ENCODE results near the gene ZNF724.
A peak's percentile ranks its signal among the peaks of the same experiment; 100 is the strongest.
"Not testable (repeated sequence)": the region's sequence is repeated elsewhere in the genome, so short reads cannot be mapped to it uniquely, and the experiment has no call there.

Gene ZNF724

GRCh38 chr19:23249911-23250649 lies at the start of gene ZNF724:
TSS of gene ZNF724 (minus strand) at chr19:23250394. CDS start at chr19:23250242, 152 bp downstream.
- FAIRE-seq: peak; percentile 96

GRCh38 chr19:23294141-23294540 lies 43.9 kb upstream of the ZNF724 start:
- FAIRE-seq: no peak

DNA sequence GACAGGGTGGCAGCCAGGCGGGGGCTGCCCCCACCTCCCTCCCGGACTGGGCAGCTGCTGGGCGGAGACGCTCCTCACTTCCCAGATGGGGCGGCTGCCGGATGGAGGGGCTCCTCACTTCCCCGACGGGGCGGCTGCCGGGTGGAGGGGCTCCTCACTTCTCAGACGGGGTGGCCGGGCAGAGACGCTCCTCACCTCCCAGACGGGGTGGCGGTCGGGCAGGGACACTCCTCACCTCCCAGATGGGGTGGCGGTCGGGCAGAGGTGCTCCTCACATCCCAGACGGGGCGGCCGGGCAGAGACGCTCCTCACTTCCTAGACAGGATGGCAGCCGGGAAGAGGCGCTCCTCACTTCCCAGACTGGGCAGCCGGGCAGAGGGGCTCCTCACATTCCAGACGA lies 39.8 kb upstream of the ZNF724 start:
- not testable (repeated sequence) for FAIRE-seq

- FAIRE-seq: no peak
Measured at GRCh38 chr19:23287620-23288019, 37.4 kb upstream of the ZNF724 start.

DNA sequence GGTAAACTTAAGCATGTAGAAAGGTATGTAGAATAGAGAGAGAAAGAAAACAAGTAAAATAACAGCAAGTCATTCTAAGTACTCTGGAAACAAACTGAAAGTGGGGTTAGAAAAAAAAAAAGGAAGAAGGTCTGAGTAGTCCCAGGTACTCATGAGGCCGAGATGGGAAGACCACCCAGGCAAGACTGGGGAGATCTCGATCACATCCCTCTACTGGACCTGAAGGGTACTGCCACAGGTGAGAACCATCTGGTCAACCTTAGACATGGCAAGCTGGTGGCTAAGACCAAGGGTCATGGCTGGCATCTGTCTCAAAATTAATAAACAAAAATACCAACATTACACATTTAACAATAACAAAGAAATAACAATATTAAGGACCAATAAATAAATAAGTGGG lies 36.3 kb upstream of the ZNF724 start:
- no peak for FAIRE-seq

- FAIRE-seq: no peak
Measured at GRCh38 chr19:23285948-23286347, 35.8 kb upstream of the ZNF724 start.

- FAIRE-seq: not testable (repeated sequence)
Measured at GRCh38 chr19:23285326-23285725, 35.1 kb upstream of the ZNF724 start.

DNA sequence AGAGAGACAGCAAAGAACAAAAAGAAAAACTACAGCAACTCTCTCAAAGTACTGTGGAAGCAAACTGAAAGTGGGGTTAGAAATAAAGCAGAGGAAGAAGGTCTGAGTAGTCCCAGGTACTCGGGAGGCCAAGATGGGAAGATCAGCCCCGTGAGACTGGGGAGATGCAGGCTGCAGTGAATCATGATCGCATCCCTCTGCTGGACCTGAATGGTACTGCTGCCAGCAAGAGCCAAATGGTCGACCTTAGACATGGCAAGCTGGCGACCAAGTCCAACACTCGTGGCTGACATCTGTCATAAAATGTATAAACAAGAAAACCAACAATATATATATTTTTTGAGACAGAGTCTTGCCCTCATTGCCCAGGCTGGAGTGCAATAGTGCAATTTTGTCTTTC lies 33.7 kb upstream of the ZNF724 start:
- no peak for FAIRE-seq

GRCh38 chr19:23281663-23282276 lies 31.6 kb upstream of the ZNF724 start:
- no peak for FAIRE-seq

DNA sequence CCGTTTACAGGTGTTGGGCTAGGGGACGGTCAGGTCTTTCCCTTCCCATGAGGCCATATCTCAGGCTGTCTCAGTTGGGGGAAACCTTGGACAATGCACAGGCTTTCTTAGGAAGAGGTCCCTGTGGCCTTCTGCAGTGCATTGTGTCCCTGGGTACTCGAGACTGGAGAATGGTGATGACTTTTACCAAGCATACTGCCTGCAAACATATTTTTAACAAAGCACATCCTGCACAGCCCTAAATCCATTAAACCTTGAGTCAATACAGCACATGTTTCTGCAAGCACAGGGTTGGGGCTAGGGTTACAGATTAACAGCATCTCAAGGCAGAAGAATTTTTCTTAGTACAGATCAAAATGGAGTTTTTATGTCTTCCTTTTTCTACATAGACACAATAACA lies 27.9 kb upstream of the ZNF724 start:
- not testable (repeated sequence) for FAIRE-seq

DNA sequence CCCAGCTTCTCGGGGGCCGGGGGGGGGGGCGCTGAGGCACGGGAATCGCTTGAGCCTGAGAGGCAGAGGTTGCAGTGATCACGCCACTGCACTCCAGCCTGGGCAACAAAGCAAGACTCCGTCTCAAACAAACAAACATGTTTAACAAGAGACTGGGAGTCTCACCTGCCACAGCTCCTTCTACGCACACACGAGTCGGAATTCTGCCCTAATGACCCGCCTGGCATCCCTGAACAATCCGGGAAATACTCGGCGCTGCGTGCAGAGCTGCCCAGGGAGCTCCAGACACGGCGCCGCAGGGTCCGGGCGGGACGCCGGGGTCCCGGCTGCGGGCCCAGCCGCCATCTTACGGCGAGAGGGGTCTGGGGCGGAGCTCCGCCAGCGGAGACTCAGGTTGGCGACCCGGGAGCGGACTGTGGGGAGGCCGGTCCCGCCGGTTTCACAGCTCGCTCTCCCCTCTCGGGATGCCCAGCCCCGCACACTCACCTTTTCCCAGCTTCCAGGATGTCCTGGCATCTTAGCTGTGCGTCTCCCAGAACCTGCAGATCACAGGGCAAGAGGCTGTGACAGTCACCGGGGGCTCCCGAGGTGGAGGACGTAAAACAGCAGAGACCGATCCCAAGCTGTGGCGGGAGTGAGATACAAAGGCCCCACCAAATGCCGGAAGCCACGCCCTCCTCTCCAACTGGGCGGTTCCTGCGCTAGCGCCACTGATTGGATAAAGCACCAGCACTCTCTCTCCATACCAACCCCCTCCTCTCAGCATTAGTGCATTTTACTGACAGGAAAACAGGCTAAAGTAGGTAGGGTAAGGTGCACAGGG lies 23.6 kb upstream of the ZNF724 start:
- peak; percentile 21 for FAIRE-seq

GRCh38 chr19:23273022-23273589 lies 22.9 kb upstream of the ZNF724 start:
- FAIRE-seq: no peak

GRCh38 chr19:23263870-23264590 lies 13.8 kb upstream of the ZNF724 start:
- FAIRE-seq: no peak

DNA sequence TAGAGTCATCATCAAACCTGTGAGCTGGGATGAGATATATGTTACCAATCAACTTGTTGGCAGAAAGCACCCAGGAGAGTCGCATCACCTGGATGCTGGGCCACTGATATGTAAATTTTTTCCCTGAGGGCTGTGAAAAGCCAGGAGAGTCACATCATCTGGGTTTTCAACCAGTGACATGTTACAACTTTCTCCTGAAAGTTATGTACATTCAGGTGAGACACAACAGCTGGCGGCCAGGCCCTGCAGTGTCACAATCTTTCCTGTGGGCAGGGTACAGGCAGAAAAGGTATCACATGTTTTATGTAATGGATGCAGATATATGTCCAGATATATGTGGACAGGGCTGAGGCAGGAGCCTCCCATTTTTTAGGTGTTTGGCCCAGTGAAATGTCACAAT lies 13.2 kb upstream of the ZNF724 start:
- FAIRE-seq: no peak

- FAIRE-seq: no peak
Measured at GRCh38 chr19:23262920-23263319, 12.7 kb upstream of the ZNF724 start.

DNA sequence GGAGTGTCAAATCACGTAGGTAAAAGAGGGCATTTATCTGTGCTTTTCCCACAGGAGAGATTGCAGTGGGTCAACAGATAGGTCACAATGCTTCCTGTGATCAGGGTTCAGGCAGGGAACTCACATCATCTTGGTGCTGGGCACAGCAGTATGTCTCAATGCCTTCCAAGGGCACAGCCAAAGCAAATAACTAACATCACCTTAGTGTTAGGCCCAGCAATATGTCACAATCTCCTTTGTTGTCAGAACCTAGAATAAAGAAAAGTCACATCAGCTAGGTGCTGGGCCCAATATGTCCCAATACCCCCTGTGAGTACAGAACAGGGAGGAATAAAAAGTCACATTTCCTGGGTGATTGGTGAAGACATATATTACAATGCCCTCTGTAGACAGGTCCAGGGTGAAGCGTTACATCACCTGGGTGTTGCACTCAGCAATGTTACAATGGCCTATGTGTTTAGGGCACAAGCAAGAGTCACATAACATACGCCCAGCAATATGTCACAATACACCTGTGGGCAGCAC lies 11.4 kb upstream of the ZNF724 start:
- no peak for FAIRE-seq

- FAIRE-seq: no peak
Measured at GRCh38 chr19:23260956-23261355, 10.8 kb upstream of the ZNF724 start.

- FAIRE-seq: no peak
Measured at GRCh38 chr19:23259961-23260360, 9.8 kb upstream of the ZNF724 start.

DNA sequence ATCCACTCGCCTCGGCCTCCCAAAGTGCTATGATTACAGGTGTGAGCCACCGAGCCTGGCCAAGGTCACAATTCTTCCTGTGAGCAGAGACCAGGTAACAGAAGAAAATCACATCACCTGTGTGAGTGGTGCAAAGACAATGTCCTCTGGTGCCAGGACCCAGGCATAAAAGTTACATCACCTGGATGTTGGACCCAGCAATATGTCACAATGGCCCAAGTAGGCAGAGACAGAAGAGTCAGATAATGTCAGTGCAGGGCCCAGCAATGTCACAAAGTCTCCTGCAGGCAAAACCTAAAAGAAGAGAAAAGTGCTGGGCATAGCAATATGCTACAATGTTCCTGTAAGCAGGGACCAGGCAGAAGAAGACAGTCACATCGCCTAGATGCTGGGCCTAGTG lies 5.5 kb upstream of the ZNF724 start:
- FAIRE-seq: no peak

DNA sequence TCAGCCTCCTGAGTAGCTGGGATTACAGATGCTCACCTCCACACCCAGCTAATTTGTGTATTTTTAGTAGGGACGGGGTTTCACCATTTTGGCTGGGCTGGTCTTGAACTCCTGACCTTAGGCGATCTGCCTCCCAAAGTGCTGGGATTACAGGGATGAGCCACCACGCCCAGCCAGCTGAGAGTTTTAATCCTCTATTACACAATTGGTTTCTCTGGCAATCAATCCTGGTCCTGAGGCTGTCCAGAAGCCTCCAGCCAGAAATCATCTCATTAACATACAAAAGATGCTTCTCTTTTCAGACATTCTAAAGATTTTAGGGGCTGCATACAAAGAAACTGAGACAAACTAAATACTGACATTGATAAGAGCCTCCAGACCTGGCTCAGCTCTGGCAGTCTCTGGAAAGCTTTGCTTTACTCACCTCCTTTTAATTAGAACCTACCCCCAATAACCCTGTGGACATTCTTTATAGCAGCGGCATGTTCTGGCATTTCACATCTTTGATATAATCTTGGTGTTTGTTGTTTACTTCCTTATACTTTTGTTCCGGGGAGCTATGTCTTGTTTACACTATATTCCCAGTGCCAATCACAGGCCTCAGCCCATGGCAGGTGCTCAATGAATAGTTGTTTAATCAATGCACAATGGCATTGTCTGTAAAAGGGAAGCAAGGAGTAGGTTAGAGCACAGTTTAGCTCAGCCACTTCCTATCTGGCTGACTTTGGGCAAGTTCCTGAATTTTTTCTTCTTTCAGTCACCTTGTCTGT lies 4.1 kb upstream of the ZNF724 start:
- FAIRE-seq: no peak

GRCh38 chr19:23253256-23253655 lies 3.1 kb upstream of the ZNF724 start:
- FAIRE-seq: not testable (repeated sequence)

GRCh38 chr19:23241419-23241818 lies 8.8 kb downstream of the ZNF724 start:
- no peak for FAIRE-seq
